HEK293 (cell line): ENCODE measurements around the gene MTFR1L.

ENCODE experiments used
- AEBP2 ChIP-seq: fragments of 450-650 bp; formaldehyde crosslinking; IDR thresholded peaks from 2 replicates; pipeline ENCODE4 v1.5.1; 2016; ENCODE audit warnings: missing biosample characterization, missing genetic modification characterization, borderline replicate concordance
- BCL11A ChIP-seq: fragments of 450-650 bp; formaldehyde crosslinking; IDR thresholded peaks from 2 replicates; pipeline ENCODE4 v1.5.1; 2016; ENCODE audit warnings: low read depth, missing biosample characterization, missing genetic modification characterization
- KLF17 ChIP-seq: fragments of 450-650 bp; formaldehyde crosslinking; IDR thresholded peaks from 2 replicates; pipeline ENCODE4 v1.5.1; 2016; ENCODE audit warnings: missing biosample characterization, missing genetic modification characterization
- KLF9 ChIP-seq: fragments of 450-650 bp; formaldehyde crosslinking; IDR thresholded peaks from 2 replicates; pipeline ENCODE4 v1.5.1; 2016; ENCODE audit warnings: missing biosample characterization, missing genetic modification characterization, low read depth
- OVOL3 ChIP-seq: fragments of 450-650 bp; formaldehyde crosslinking; IDR thresholded peaks from 2 replicates; pipeline ENCODE4 v1.5.1; 2016; ENCODE audit warnings: missing biosample characterization, missing genetic modification characterization
- PRDM4 ChIP-seq: fragments of 450-650 bp; formaldehyde crosslinking; IDR thresholded peaks from 2 replicates; pipeline ENCODE4 v1.5.1; 2017; ENCODE audit warnings: missing biosample characterization, missing genetic modification characterization
- SCRT1 ChIP-seq: fragments of 450-650 bp; formaldehyde crosslinking; IDR thresholded peaks from 2 replicates; pipeline ENCODE4 v1.5.1; 2016; ENCODE audit warnings: missing biosample characterization, missing genetic modification characterization, borderline replicate concordance
- SP7 ChIP-seq: fragments of 450-650 bp; formaldehyde crosslinking; IDR thresholded peaks from 2 replicates; pipeline ENCODE4 v1.5.1; 2016; ENCODE audit warnings: missing biosample characterization, missing genetic modification characterization
- YY2 ChIP-seq: fragments of 450-650 bp; formaldehyde crosslinking; IDR thresholded peaks from 2 replicates; pipeline ENCODE4 v1.5.1; 2016; ENCODE audit warnings: missing biosample characterization, missing genetic modification characterization
- ZBTB20 ChIP-seq: fragments of 450-650 bp; formaldehyde crosslinking; IDR thresholded peaks from 2 replicates; pipeline ENCODE4 v1.5.1; 2016; ENCODE audit warnings: missing biosample characterization, missing genetic modification characterization
- ZBTB26 ChIP-seq: fragments of 450-650 bp; formaldehyde crosslinking; optimal IDR thresholded peaks from 2 replicates; pipeline ENCODE3; 2016; ENCODE audit warnings: missing biosample characterization, mild to moderate bottlenecking, missing genetic modification characterization
- ZBTB8A ChIP-seq: fragments of 450-650 bp; formaldehyde crosslinking; IDR thresholded peaks from 2 replicates; pipeline ENCODE4 v1.5.1; 2016; ENCODE audit warnings: missing biosample characterization, missing genetic modification characterization
- ZNF155 ChIP-seq: fragments of 450-650 bp; formaldehyde crosslinking; IDR thresholded peaks from 2 replicates; pipeline ENCODE4 v1.5.1; 2016; ENCODE audit warnings: missing biosample characterization, missing genetic modification characterization
- ZNF174 ChIP-seq: fragments of 450-650 bp; formaldehyde crosslinking; IDR thresholded peaks from 2 replicates; pipeline ENCODE4 v1.5.0; 2017; ENCODE audit warnings: missing biosample characterization, mild to moderate bottlenecking, missing genetic modification characterization
- ZNF18 ChIP-seq: fragments of 450-650 bp; formaldehyde crosslinking; IDR thresholded peaks from 2 replicates; pipeline ENCODE4 v1.5.1; 2016; ENCODE audit warnings: missing biosample characterization, missing genetic modification characterization
- ZNF19 ChIP-seq: fragments of 450-650 bp; formaldehyde crosslinking; IDR thresholded peaks from 2 replicates; pipeline ENCODE4; 2016; ENCODE audit warnings: missing biosample characterization, missing genetic modification characterization, low read depth
- ZNF24 ChIP-seq: fragments of 450-650 bp; formaldehyde crosslinking; IDR thresholded peaks from 2 replicates; pipeline ENCODE4 v1.5.1; 2016; ENCODE audit warnings: missing biosample characterization, missing genetic modification characterization
- ZNF26 ChIP-seq: fragments of 450-650 bp; formaldehyde crosslinking; IDR thresholded peaks from 2 replicates; pipeline ENCODE4 v1.5.1; 2016; ENCODE audit warnings: missing biosample characterization, missing genetic modification characterization
- ZNF302 ChIP-seq: fragments of 450-650 bp; formaldehyde crosslinking; IDR thresholded peaks from 2 replicates; pipeline ENCODE4 v1.5.1; 2016; ENCODE audit warnings: missing biosample characterization, missing genetic modification characterization, low read depth
- ZNF311 ChIP-seq: fragments of 450-650 bp; formaldehyde crosslinking; IDR thresholded peaks from 2 replicates; pipeline ENCODE4 v1.5.1; 2017; ENCODE audit warnings: missing biosample characterization, missing genetic modification characterization, borderline replicate concordance
- ZNF426 ChIP-seq: fragments of 450-650 bp; formaldehyde crosslinking; IDR thresholded peaks from 2 replicates; pipeline ENCODE4 v1.5.1; 2017; ENCODE audit warnings: missing biosample characterization, missing genetic modification characterization, mild to moderate bottlenecking, inconsistent platforms, moderate library complexity
- ZNF544 ChIP-seq: fragments of 450-650 bp; formaldehyde crosslinking; IDR thresholded peaks from 2 replicates; pipeline ENCODE4 v1.5.0; 2017; ENCODE audit warnings: missing biosample characterization, missing genetic modification characterization
- ZNF548 ChIP-seq: fragments of 450-650 bp; formaldehyde crosslinking; IDR thresholded peaks from 2 replicates; pipeline ENCODE4 v1.5.1; 2016; ENCODE audit warnings: missing biosample characterization, missing genetic modification characterization
- ZNF549 ChIP-seq: fragments of 450-650 bp; IDR thresholded peaks from 2 replicates; pipeline ENCODE4 v1.5.1; 2018; ENCODE audit warnings: missing biosample characterization, missing genetic modification characterization, mild to moderate bottlenecking, inconsistent platforms, moderate library complexity
- ZNF624 ChIP-seq: fragments of 450-650 bp; formaldehyde crosslinking; IDR thresholded peaks from 2 replicates; pipeline ENCODE4 v1.5.1; 2017; ENCODE audit warnings: missing biosample characterization, missing genetic modification characterization
- ZNF654 ChIP-seq: fragments of 450-650 bp; formaldehyde crosslinking; IDR thresholded peaks from 2 replicates; pipeline ENCODE4 v1.5.1; 2016; ENCODE audit warnings: low read depth, missing biosample characterization, missing genetic modification characterization
- ZNF747 ChIP-seq: fragments of 450-650 bp; formaldehyde crosslinking; IDR thresholded peaks from 2 replicates; pipeline ENCODE4 v1.5.1; 2016; ENCODE audit warnings: missing biosample characterization, missing genetic modification characterization
- ZNF76 ChIP-seq: fragments of 450-650 bp; formaldehyde crosslinking; IDR thresholded peaks from 2 replicates; pipeline ENCODE4; 2016; ENCODE audit warnings: low read depth, missing biosample characterization, missing genetic modification characterization, borderline replicate concordance
- ZNF777 ChIP-seq: fragments of 450-650 bp; formaldehyde crosslinking; IDR thresholded peaks from 2 replicates; pipeline ENCODE4 v1.5.1; 2017; ENCODE audit warnings: missing biosample characterization, missing genetic modification characterization, borderline replicate concordance
- ZNF837 ChIP-seq: fragments of 450-650 bp; formaldehyde crosslinking; IDR thresholded peaks from 2 replicates; pipeline ENCODE4 v1.5.1; 2016; ENCODE audit warnings: missing biosample characterization, missing genetic modification characterization
- ZNF843 ChIP-seq: fragments of 450-650 bp; formaldehyde crosslinking; IDR thresholded peaks from 2 replicates; pipeline ENCODE4 v1.5.1; 2016; ENCODE audit warnings: missing biosample characterization, missing genetic modification characterization
- ZXDB ChIP-seq: fragments of 450-650 bp; formaldehyde crosslinking; IDR thresholded peaks from 2 replicates; pipeline ENCODE4 v1.5.1; 2016; ENCODE audit warnings: missing biosample characterization, missing genetic modification characterization

Gene MTFR1L

GRCh38 chr1:25875154-25875855 is 55.6 kb downstream of the MTFR1L start, which contains the start of gene PAQR7 (continued):
- TF ChIP-seq ZNF843 (no peak), ZNF18 (tag by site-specific recombination) (no peak), SCRT1 (0 out of 2 replicates have a peak, but pooled peaks have one; percentile 9), ZNF747 (tag by site-specific recombination) (no peak), PRDM4 (no peak), BCL11A (tag by site-specific recombination) (no peak), ZBTB20 (tag by site-specific recombination) (peak; percentile 83), ZNF302 (tag by site-specific recombination) (no peak), ZNF76 (tag by site-specific recombination) (peak; percentile 42; the same call in 1 of the 2 replicates), ZNF311 (no peak), ZNF19 (tag by site-specific recombination) (no peak), ZNF549 (tag by site-specific recombination) (no peak), ZNF426 (tag by site-specific recombination) (no peak), ZNF26 (tag by site-specific recombination) (no peak), OVOL3 (tag by site-specific recombination) (no peak), KLF17 (0 out of 2 replicates have a peak, but pooled peaks have one; percentile 15), ZNF777 (no peak), ZNF174 (tag by site-specific recombination) (no peak), KLF9 (tag by site-specific recombination) (peak; percentile 70), ZNF24 (tag by site-specific recombination) (no peak), ZNF624 (no peak), YY2 (tag by site-specific recombination) (no peak), SP7 (peak; percentile 42), AEBP2 (tag by site-specific recombination) (no peak), ZXDB (peak; percentile 83), ZNF544 (tag by site-specific recombination) (no peak), ZNF837 (tag by site-specific recombination) (no peak), ZBTB26 (tag by site-specific recombination) (peak; percentile 56), ZNF654 (no peak), ZBTB8A (tag by site-specific recombination) (peak; percentile 92), ZNF548 (tag by site-specific recombination) (no peak), ZNF155 (tag by site-specific recombination) (no peak)
